ENCODE measurements around the gene CHRNA9. TPM values are rescaled to one million over a fixed set of nuclear protein-coding genes. Genes with fewer than 3 reads are reported as not detected.

The CHRNA9 gene
- total RNA-seq, 1 donor from 2014 or later: not detected

DNA sequence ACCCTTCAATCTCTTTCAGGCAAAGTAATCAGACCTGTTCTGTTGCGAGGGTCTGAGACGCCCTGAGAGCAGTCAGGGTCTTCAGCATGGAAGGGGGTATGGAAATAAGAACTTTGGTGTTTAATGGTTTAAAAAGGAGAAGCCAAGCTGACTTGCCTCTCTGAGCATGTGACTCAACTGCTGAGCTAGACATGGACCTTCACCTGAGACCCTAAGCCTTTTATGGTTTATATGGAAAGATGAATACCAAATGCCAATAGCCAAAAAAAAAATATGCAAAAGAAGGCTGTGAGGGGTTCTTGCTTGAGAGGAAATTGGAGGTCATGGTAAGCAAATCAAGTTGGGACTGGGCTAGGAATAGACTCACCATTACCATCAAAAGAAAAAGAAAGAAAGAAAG is 30.6 kb downstream of the CHRNA9 start:
- Mint-ChIP-seq H3K36me3 (ENCODE audit: unreplicated experiment) (no peaks in the 10 kb centered on the region), H3K27ac (ENCODE audit: unreplicated experiment) (no peak overlapping the region), H3K27me3 (ENCODE audit: unreplicated experiment) (no peaks in the 10 kb centered on the region), H3K4me3 (ENCODE audit: unreplicated experiment) (no peak overlapping the region), H3K9me3 (ENCODE audit: unreplicated experiment) (peaks cover 8% of the 10 kb centered on the region), H3K4me1 (ENCODE audit: unreplicated experiment) (no peaks in the 10 kb centered on the region)
- TF ChIP-seq CTCF (IDR thresholded peaks at IDR 0.05): no peak
- DNase-seq (ENCODE audit: extremely low spot score, unreplicated experiment): no peak

- no peak for DNase-seq (ENCODE audit: extremely low spot score, unreplicated experiment)
- Mint-ChIP-seq H3K27me3 (ENCODE audit: unreplicated experiment) (peaks cover 5% of the 10 kb centered on the region), H3K36me3 (ENCODE audit: unreplicated experiment) (no peaks in the 10 kb centered on the region)
Observed at GRCh38 chr4:40367451-40367850, 32.3 kb downstream of the CHRNA9 start.

GRCh38 chr4:40369437-40370274 is 34.5 kb downstream of the CHRNA9 start:
- DNase-seq (ENCODE audit: extremely low spot score, unreplicated experiment): no peak
- H3K27me3 Mint-ChIP-seq (ENCODE audit: unreplicated experiment): peaks cover 15% of the 10 kb centered on the region
- H3K4me3 Mint-ChIP-seq (ENCODE audit: unreplicated experiment): no peak overlapping the region
- no peaks in the 10 kb centered on the region for H3K4me1 Mint-ChIP-seq (ENCODE audit: unreplicated experiment)
- H3K9me3 Mint-ChIP-seq (ENCODE audit: unreplicated experiment): no peaks in the 10 kb centered on the region
- TF ChIP-seq CTCF (IDR thresholded peaks at IDR 0.05): no peak
- H3K27ac Mint-ChIP-seq (ENCODE audit: unreplicated experiment): no peak overlapping the region
- H3K36me3 Mint-ChIP-seq (ENCODE audit: unreplicated experiment): no peaks in the 10 kb centered on the region

More at GRCh38 chr4:40367451-40367850, 32.3 kb downstream of the CHRNA9 start:
- Mint-ChIP-seq H3K4me1 (ENCODE audit: unreplicated experiment) (no peaks in the 10 kb centered on the region), H3K27ac (ENCODE audit: unreplicated experiment) (no peak overlapping the region), H3K4me3 (ENCODE audit: unreplicated experiment) (no peak overlapping the region), H3K9me3 (ENCODE audit: unreplicated experiment) (no peaks in the 10 kb centered on the region)
- no peak for TF ChIP-seq CTCF (IDR thresholded peaks at IDR 0.05)

GRCh38 chr4:40372651-40373050 is 37.5 kb downstream of the CHRNA9 start:
- Mint-ChIP-seq H3K4me3 (ENCODE audit: unreplicated experiment) (no peak overlapping the region), H3K4me1 (ENCODE audit: unreplicated experiment) (no peaks in the 10 kb centered on the region), H3K27ac (ENCODE audit: unreplicated experiment) (no peak overlapping the region), H3K36me3 (ENCODE audit: unreplicated experiment) (no peaks in the 10 kb centered on the region), H3K9me3 (ENCODE audit: unreplicated experiment) (no peaks in the 10 kb centered on the region), H3K27me3 (ENCODE audit: unreplicated experiment) (peaks cover 15% of the 10 kb centered on the region)
- DNase-seq (ENCODE audit: extremely low spot score, unreplicated experiment): no peak
- TF ChIP-seq CTCF (IDR thresholded peaks at IDR 0.05): no peak

DNA sequence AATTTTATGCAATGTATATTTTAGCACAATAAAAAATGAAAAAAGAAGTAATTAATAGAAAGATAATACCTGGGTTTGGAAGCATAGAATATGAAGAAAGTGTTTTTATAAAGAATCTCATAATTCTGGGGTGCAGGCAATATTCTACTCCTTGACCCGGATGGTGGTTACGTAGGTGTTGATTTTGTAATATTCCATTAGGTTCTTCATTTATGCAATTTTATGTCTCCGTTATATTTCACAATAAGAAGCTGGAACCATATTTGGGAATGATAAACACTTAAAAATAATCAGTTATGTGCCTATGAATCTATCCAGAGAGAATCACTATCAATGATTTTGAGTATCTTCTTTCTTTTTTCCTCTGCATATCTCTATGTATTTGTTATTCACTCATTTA is 38.5 kb downstream of the CHRNA9 start:
- H3K27ac Mint-ChIP-seq (ENCODE audit: unreplicated experiment): no peak overlapping the region
- no peak overlapping the region for H3K4me3 Mint-ChIP-seq (ENCODE audit: unreplicated experiment)
- DNase-seq (ENCODE audit: extremely low spot score, unreplicated experiment): no peak
- H3K36me3 Mint-ChIP-seq (ENCODE audit: unreplicated experiment): no peaks in the 10 kb centered on the region
- TF ChIP-seq CTCF (IDR thresholded peaks at IDR 0.05): no peak
- no peaks in the 10 kb centered on the region for H3K4me1 Mint-ChIP-seq (ENCODE audit: unreplicated experiment)
- H3K9me3 Mint-ChIP-seq (ENCODE audit: unreplicated experiment): no peaks in the 10 kb centered on the region
- H3K27me3 Mint-ChIP-seq (ENCODE audit: unreplicated experiment): peaks cover 17% of the 10 kb centered on the region

All from osteocyte (in vitro differentiated cells).